Measurements from ENCODE around the gene RDH12. TPM values are rescaled to one million over a fixed set of nuclear protein-coding genes. Genes with fewer than 3 reads are reported as not detected.
A peak's percentile ranks its signal among the peaks of the same experiment; 100 is the strongest.

RDH12 gene
- total RNA-seq, 1 experiment from 2014 or later: 0.05 TPM

DNA sequence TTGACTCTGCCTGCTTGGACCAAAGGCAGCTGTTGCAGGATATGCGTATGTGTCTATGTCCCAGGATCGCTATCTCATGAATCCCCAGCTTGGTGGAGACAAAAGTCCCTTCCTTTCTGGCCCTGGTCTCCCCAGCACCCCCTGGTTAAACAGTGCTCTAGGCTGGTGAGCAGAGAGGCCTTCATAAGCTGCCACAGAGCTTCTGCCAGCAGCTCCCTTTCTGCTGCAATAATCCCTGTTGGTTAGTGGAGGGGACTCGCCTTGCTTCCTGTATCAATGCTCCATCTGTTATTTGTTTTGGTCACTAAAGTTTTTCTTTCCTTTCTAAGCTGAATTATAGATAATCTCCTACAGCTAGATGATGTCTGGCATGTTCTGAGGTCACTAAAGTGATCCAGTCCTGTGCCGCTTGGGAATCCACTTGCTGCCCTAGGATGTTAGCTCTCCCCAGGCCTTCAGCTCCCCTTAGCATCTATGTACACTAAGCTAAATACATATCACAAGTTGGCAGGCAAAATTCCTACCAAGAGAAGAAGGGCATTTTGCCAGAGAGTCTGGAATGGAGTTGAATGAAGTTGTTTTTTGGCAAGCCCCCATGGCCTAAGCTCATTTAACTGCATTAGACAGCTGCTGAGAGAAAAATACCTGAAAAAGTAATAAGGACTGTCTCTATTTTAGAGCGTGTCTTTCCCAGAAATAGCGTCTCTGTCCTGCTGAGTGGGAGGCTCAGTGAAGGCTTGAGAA lies 47.8 kb downstream of the RDH12 start:
- no peak for DNase-seq (ENCODE audit: low read depth)

DNA sequence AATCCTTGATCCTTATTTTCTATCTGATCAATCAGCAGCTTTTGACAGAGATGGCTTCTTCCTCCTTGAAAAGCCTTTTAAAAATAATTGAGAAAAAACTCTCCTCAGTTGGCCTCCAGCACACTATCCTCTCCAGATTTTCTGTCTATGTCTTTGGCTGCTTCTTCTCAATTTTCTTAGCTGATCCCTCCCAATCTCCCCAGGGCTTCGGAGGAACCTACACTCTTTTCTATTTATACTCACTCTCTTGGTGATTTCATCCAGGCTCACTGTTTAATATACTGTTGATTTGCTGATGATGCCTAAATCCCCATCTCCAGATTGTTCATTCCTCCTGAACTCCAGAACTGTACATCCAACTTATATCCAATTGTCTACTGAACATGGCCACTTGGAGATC lies 54.8 kb downstream of the RDH12 start:
- DNase-seq (ENCODE audit: low read depth): no peak

DNA sequence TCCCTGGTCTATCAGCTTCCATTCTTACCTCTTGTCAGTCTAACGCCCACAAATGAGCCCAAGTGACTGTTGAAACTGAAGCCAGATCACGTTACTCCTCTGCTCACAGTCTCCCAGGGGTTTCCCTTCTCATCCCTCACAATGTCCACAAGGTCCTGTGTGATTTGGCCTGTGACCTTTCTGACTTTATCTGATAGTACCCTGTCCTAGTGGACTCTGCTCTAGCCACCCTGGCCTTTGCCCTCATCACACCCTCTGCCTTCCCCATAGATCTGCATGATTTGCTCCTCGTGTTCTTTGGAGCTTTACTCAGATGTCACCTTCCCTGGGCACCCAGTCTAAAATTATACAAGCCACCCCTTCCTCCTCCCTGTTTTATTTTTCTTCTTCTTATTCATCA lies 55.5 kb downstream of the RDH12 start:
- no peak for DNase-seq (ENCODE audit: low read depth)

DNA sequence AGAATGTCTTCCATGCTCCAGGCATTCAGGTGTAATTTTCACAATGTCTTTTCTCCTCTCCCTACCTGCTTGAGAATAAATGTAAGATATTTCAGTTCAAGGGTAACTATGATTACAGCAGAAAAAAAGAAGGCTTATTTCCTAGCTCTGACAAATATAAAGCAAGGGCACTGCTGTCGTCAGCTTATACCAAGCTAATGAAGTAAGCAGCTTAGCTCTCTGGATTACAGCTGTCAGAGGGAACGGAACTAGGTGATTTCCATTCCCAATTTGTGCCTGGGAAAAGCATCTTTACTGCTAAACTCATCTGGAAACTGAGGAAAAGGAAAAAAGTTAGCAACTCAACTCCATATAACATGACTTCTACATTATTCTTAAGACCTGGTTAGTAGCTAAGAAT lies 58.2 kb downstream of the RDH12 start:
- no peak for DNase-seq (ENCODE audit: low read depth)

DNA sequence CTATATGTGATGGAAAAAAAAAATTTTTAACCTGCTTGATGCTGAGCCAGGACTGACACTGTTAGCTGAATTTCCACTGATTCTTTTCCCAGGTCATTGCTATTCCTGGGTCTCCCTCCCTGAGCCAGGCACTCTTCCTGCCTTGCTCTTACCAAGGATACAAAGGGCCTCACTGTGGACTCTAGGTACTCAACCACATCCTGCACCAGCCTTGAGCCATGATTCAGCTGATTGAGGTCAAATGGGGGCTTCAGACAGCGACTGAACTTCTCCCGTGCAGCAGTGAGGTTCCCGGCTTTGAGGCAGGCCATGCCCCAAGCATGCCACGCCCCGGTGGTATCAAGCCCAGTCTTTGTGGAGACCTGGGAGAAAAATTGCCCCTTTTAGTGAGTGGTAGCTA lies 60.4 kb downstream of the RDH12 start:
- DNase-seq (ENCODE audit: low read depth): peak; percentile 5

GRCh38 chr14:67763158-67763822 lies 61.6 kb downstream of the RDH12 start:
- DNase-seq (ENCODE audit: low read depth): no peak

GRCh38 chr14:67764496-67764895 lies 62.8 kb downstream of the RDH12 start:
- DNase-seq (ENCODE audit: low read depth): no peak

DNA sequence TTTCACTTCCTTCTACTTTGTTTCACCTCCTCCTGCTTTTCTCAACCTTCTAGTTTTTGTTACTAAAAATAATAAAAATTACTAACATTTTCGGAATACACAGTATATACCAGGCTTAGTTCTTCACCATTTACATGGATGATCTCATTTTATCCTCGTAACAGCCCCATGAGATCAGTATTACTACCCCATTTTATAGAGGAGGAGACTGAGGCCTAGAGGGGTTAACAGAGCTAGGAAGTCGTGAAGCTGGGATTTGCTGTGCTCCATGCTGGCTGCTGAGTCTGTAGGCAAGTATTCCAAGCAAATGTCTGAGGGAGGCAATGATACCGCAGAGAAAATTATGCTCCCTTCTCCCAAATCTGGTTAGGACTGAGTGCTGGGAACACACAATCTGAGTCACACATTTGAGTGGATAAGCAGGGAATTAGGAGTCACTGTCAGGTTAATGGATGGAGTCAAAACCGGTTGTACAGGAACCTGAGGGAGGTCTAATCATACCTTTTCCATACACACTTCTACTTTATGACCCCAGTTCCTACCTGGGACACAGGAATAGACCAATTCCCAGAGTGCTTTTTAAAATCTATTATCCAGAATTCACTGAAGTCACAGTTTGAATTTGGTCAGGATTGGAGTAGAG lies 63.6 kb downstream of the RDH12 start:
- no peak for DNase-seq (ENCODE audit: low read depth)

GRCh38 chr14:67766035-67766680 lies 64.5 kb downstream of the RDH12 start:
- DNase-seq (ENCODE audit: low read depth): no peak

- DNase-seq (ENCODE audit: low read depth): no peak
Measured at GRCh38 chr14:67768219-67768618, 66.5 kb downstream of the RDH12 start.

DNA sequence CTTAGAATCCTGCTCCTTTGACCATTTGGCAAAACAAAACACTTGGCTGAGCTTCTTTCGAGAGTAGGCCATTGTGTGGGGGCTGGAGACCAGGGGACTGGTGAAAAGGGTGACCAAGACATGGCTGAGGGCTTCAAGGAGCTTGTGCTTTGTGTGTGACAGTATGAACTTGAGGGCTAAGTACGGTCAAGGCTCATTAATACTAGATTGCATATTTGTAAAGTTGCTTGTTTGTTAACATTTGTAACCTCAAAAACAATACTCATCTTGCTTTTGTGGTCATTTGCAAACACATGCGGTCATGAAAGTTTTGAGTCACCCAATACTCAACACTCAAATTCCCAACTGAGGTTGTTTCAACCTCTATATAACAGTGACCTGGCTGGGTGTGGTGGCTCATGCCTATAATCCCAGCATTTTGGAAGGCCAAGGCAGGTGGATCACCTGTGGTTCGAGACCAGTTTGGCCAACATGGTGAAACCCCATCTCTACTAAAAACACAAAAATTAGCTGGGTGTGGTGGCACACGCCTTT lies 72.2 kb downstream of the RDH12 start:
- peak; percentile 38 for DNase-seq (ENCODE audit: low read depth)

DNA sequence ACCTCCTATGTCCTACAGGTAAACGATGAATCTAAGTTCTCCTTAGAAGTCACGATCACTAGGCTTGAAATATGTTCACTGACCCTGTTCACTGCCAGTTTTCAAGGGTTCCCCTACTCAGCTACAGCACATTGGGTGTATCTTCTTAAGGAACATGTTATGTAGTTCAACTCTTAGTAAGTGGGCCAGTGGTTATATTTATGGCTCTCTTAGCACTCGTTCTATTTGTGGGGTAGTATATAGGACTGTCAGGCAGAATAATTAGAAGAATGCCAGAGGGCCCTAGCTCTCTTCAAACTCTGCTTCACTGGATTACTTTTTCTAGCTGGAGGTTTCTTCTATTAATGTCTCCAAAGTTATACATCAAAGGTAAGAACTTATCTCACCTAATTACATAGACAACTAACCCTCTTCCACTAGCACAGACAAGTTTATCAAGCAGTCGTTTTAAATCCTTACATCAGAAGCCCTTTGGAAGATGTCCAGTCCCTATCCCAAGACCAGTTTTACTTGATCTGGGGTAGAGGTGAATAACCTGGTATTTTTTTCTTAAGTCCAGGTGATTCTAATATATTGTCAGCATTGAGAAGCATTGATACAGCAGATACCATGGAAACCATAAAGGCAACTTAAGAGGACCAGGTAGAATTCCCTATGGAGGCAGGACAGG lies 75.1 kb downstream of the RDH12 start:
- DNase-seq (ENCODE audit: low read depth): no peak

- no peak for DNase-seq (ENCODE audit: low read depth)
Measured at GRCh38 chr14:67778792-67779191, 77.1 kb downstream of the RDH12 start.

- no peak for DNase-seq (ENCODE audit: low read depth)
Measured at GRCh38 chr14:67782090-67782489, 80.4 kb downstream of the RDH12 start.

Other genes starting within 250 kb of the RDH12 start
- gene TMEM229B, start 213.2 kb upstream of the RDH12 start, total RNA-seq (2014; rRNA removed; shearing (Covaris generic)): 13.0 and 21.5 TPM in 2 replicates
- 1.6 and 1.8 TPM in 2 replicates for gene PLEKHH1, start 168.6 kb upstream of the RDH12 start, total RNA-seq (2014; rRNA removed; shearing (Covaris generic))
- 23.2 and 32.8 TPM in 2 replicates for gene PIGH, start 101.6 kb upstream of the RDH12 start, total RNA-seq (2014; rRNA removed; shearing (Covaris generic))
- gene ARG2, start 82.0 kb upstream of the RDH12 start, total RNA-seq (2014; rRNA removed; shearing (Covaris generic)): 22.6 and 26.4 TPM in 2 replicates
- 54.6 and 54.9 TPM in 2 replicates for gene VTI1B, start 27.3 kb upstream of the RDH12 start, total RNA-seq (2014; rRNA removed; shearing (Covaris generic))
- 127 and 140 TPM in 2 replicates for gene RDH11, start 6.1 kb upstream of the RDH12 start, total RNA-seq (2014; rRNA removed; shearing (Covaris generic))
- gene ZFYVE26, start 114.7 kb downstream of the RDH12 start, total RNA-seq (2014; rRNA removed; shearing (Covaris generic)): 14.2 and 17.8 TPM in 2 replicates
- 19.0 and 21.9 TPM in 2 replicates for gene RAD51B, start 117.9 kb downstream of the RDH12 start, total RNA-seq (2014; rRNA removed; shearing (Covaris generic))